ENCODE measurements around the gene HS6ST2.

HS6ST2 gene

DNA sequence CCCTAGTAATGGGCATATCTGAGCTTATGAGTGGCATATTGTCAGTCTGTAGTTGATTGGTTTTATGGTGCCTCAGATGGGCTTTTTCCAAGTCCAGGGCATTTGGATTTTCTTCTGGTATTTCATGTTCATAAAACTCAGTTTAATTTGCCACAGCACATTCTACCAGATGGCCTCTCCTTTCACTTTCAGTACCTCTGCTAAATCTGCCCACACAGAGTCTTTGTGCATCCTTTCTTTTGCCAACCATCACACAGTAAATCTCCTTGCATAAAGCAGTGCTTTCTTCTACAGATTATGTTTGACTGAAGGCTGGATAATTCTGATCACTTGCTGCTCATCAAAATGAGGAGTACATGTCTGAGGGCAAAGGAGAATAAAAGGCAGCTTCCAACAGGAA lies 98.2 kb downstream of the HS6ST2 start:
- no peak overlapping the region for H3K4me3 ChIP-seq (ENCODE audit: low read depth, low read length)
- DNase-seq (ENCODE audit: low read depth), result no peak

DNA sequence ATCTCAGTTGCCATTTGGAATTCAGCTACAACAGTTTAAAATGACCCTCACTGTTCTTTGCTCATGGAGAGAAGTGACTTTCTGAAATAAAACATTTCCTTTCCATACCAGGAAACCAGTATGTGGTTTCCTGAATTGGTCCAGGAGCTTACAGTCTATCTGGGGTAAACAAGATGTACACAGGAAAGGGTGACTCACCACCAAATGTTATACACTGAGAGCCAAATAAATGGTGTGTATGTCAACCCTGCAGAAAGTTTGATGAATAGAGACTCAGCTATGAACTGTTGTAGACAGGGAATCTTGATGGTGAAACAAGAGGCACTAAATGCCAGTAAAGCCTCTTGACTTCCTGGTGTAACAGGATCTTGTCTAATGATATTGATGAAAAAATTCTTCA lies 100.4 kb downstream of the HS6ST2 start:
- no peak for DNase-seq (ENCODE audit: low read depth)

DNA sequence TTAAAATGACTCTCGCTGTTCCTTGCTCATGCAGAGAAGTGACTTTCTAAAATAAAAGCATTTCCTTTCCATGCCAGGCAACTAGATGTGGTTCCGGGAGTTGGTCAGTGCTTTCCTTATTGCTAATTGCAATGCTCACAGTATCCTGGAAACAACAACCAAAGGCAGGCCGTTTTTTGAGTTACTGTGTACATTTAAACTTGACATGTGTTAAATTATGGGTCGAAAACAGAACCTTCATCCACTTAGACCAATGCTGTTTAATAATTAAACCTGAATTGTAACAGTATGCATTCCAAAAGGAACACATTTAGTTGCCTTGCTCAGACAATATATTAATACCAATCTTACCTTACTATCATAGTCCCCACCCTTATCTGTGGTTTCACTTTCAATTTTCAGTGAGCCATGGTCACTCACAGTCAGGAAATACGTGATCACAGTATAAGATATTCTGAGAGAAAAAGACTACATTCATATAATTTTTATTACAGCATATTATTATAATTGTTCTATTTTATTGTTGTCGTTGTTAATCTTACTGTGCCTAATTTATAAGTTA lies 102.6 kb downstream of the HS6ST2 start:
- DNase-seq (ENCODE audit: low read depth), result no peak
- H3K4me3 ChIP-seq (ENCODE audit: low read depth, low read length), result no peak overlapping the region

More for the DNA sequence above, 100.4 kb downstream of the HS6ST2 start:
- no peak overlapping the region for H3K4me3 ChIP-seq (ENCODE audit: low read depth, low read length)

DNA sequence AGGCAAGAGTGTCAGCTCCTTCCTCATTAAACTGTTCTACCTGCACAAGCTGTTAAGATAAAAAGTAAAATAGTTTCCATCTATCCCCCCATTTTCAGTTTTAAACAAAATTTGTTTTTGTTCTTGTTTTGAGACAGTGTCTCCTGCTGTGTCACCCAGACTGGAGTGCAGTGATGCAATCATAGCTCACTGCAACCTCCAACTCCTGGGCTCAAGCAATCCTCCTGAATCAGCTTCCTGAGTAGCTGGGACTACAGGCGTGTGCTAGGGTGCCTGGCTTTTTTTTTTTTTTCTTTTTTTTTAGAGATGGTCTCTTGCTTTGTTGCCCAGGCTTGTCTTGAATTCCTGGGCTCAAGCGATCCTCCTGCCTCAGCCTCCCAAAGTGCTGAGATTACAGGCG lies 105.4 kb downstream of the HS6ST2 start:
- DNase-seq (ENCODE audit: low read depth), result no peak
- no peak overlapping the region for H3K4me3 ChIP-seq (ENCODE audit: low read depth, low read length)

DNA sequence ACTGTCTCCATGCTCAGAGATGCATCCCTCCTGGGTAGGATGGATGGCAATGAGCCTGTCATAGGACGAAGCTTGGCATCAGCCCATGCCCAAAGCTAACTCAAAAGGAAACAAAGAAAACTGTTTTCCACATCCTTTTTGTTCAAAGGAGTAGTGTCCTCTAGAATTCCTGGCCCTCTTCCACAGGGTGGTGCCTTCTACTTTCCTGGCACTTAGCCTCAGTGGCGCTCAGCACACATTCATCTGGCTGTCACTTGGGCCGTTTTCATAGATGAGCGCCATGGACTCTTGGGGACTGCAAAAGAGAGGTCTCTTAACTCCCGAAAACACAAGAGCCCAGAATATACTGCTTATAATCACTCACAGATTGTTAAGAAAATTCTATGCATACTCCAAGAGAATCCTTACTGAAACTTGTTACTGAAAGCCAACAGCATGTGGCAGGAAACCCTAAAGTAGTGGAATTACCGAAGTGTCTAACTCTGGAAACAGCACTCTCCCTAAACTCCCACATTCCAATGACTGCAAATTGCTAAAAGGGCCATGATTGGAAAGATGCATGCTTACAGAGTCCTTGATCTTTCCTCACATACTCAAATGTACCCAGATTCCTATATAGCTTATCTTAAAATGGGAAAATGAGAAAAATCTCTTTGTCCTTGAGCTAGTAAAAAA lies 110.0 kb downstream of the HS6ST2 start:
- H3K4me3 ChIP-seq (ENCODE audit: low read depth, low read length), result no peak overlapping the region

DNA sequence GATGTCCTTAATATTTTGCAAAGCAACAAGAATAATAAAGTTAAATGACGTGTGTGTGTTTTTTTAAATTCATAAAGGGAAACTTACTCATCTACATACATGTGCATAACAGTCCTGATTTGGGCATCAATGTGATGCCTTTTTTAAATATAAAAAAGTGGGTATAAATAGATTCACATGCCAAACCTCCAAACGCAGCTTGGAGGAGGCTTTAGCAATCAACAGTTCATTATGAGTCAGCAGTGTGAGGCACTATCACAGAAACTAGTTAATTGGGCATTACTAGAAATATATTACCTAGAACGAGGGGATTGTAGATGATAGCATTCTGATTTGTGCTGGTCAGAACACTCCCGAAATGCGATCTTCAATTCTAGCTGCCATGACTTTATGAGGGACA lies 115.1 kb downstream of the HS6ST2 start:
- DNase-seq (ENCODE audit: low read depth), result no peak
- H3K4me3 ChIP-seq (ENCODE audit: low read depth, low read length), result no peak overlapping the region

More for the DNA sequence above, 110.0 kb downstream of the HS6ST2 start:
- DNase-seq (ENCODE audit: low read depth), result no peak

DNA sequence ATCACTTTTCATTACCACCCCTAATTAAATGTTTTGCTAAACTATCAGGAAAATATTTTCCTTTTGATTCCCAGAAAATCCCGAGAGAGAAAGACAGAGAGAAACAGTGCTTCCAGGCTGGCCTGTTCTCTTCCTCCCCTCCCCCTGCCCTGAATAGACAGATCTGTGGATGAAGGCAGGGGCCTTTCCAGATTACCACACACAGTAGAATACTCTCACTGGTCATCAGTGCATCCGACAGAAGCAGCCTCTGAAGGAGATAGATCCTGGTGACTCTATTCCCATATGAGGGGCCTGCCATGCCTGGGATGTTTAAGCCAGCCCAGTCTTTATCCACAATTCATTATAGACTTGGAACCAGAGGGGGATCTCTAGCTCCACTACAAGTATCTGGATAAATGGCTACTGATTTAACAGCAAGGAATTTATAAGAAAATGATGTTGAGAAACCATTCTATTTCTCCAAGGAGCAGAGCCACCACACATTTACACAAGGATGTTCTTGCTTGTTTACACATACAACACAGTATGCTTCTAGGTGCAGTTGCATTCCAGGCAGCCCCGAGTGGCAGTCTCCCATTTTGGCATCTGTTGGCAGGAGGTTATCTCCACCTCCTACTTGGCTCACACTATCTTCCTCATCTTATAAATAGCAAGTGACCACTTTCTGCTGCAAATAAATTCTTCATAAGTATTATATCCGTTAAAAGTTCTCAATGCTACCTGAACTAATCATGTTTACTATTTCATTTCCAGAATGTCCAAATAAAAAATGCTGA lies 115.8 kb downstream of the HS6ST2 start:
- H3K4me3 ChIP-seq (ENCODE audit: low read depth, low read length), result no peak overlapping the region
- no peak for DNase-seq (ENCODE audit: low read depth)

DNA sequence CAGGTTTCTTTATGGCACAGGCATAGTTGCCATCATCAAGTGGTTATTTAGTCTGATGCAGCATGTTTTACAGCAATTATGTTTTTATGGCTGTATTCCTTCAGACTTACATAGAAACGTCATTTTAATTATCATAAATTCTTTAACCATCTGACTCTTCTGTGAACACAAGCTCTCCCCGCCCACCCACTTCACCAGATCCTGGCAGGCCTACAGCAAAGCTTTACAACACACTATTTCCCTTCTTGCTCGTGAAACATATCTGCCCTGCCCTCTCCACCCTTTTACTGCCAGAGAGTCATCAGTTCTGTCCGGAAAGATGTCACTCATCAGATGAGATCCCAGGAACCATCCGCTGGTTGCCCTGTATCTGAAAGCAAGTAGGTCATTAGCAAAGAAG lies 120.5 kb downstream of the HS6ST2 start:
- DNase-seq (ENCODE audit: low read depth), result no peak

DNA sequence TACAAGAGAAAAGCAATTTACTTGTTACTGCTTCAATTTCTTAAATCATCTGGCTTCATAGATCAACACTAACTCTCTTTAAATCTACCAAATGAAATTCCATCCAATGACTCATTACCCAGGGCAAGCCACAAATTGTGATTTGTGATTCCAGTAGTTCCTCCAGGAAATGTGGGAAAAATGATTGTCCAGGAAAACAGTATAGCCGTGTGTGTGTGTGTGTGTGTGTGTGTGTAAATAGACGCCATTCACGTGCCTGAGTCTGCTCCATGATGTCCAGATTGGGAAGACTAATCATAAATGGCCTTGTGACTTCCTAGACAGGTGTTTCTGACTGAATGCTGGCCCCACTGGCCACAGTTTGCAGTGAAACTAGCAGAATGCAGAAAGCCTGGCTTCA lies 121.3 kb downstream of the HS6ST2 start:
- H3K4me3 ChIP-seq (ENCODE audit: low read depth, low read length), result no peak overlapping the region
- no peak for DNase-seq (ENCODE audit: low read depth)

More for the DNA sequence above, 120.5 kb downstream of the HS6ST2 start:
- no peak overlapping the region for H3K4me3 ChIP-seq (ENCODE audit: low read depth, low read length)

DNA sequence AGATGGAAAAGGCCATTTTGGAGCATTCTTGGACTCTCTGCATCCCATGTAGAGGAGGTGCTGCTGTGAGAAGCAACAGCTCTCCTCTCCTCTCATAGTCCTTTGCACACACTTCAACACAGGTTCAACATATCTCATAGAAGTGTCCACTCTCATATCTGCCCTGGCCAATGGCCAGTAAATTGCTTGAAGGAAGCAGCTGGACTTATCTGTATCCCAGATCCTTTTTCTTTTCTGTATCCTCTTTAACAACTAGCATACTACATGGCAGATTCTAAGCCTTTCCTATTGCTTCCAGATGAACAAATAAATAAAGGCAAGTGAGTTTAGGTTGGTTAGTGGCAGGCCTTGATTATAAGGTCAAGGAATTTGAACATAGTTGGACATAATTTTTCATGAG lies 122.0 kb downstream of the HS6ST2 start:
- no peak overlapping the region for H3K4me3 ChIP-seq (ENCODE audit: low read depth, low read length)
- no peak for DNase-seq (ENCODE audit: low read depth)

DNA sequence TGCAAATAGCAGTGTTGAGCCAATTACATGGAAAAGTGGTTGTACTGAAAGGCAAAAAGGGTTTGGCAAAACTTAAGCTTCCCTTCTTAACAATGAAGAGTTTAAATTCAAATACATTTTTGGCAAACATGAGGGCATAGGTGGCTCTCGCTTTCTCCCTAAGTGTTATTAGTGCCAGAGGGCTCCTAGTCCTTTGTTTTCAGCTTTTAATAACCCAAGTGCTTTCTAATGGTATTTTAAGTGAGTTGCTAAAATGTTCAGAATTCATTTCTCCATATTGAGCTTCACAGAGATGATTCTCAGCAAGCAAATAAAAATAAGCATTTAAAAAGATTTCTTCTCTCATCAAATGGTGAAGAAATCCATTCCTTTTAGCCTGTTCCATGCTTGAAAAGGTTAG lies 123.7 kb downstream of the HS6ST2 start:
- DNase-seq (ENCODE audit: low read depth), result no peak
- no peak overlapping the region for H3K4me3 ChIP-seq (ENCODE audit: low read depth, low read length)

DNA sequence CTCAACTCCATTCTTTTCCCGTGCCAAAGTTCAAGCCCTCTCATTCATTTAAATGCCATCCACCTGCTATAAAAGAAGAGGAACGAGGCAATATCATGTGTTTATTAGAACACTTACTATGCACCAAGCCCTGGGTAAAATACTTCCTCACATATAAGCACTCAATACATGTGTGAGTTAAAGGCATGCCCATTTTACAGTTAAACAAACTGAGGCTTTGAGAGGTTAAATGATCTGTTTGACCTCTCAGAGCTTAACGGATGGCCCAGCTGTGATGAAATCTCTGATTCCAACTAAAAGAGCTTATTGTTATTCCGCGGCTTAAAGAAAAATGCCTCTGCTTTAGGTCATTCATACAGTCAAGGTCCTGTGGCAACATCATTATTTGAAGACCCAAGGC lies 124.3 kb downstream of the HS6ST2 start:
- DNase-seq (ENCODE audit: low read depth), result no peak
- no peak overlapping the region for H3K4me3 ChIP-seq (ENCODE audit: low read depth, low read length)

DNA sequence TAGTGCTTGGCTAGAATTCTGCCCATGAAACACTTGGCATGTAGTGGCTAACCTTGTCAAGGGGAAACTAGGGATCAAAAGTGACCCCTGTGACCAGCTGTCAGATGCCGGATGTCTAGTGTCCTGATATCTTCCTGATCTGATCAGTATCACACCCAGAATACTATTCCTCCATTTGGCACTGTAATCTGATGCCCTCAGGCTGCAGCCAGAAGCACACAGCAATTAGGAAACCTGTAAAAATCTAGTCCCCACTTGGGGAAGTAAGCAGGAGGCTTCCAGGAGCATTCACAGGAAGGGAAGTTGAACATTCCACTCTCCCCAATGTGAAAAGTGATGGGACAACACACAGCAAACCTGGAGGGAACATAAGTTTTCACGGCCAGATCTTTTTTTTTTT lies 125.1 kb downstream of the HS6ST2 start:
- H3K4me3 ChIP-seq (ENCODE audit: low read depth, low read length), result no peak overlapping the region
- no peak for DNase-seq (ENCODE audit: low read depth)

DNA sequence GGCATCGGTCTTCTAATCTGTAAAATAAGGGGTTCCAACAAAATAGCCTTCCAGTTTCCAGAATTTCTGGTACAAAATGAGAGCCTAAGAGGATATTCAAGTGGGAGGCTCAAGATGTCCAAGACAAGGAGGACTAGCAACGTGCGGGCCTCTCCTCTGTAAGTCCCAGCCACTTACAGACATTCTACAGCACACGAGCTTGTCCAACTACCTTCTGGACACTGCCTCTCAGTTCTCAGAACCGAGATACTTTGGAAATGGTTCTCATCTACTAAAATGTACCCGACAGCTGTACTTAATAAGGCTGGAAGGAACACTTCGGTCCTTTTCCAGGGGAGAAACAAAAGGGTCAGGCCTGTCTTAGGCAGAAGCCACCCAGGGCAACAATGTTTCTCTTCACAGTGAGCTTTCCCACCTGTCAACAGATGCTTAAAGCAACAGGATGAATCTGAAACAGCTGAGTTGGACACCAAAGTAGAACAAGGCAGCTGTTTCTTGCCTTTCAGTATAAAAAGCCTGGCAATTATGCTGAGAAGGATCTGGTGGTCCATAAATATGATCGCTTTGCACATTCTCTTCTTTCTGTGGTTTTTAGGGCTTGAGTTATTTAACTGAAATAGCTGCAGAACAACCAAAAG lies 127.0 kb downstream of the HS6ST2 start:
- H3K4me3 ChIP-seq (ENCODE audit: low read depth, low read length), result no peak overlapping the region
- peak; percentile 35 for DNase-seq (ENCODE audit: low read depth)

DNA sequence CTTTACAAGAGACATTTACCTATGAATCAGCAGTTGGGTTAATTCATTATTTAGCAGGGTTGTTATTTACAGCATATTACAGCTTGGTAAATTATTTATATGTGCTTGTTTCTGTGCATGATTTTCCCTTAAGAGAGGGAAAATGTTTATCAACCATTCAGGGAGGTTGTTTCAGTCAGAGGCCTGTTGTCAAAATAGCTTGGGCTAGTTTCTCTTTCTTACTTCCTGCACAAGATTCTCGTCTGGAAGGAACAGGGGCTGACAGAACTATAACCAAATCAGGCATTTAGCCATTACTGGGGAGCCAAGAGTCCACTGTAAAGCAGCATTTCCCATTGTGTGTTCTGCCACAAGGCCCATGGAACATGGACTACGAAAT lies 135.8 kb downstream of the HS6ST2 start:
- no peak overlapping the region for H3K4me3 ChIP-seq (ENCODE audit: low read depth, low read length)
- DNase-seq (ENCODE audit: low read depth), result no peak

DNA sequence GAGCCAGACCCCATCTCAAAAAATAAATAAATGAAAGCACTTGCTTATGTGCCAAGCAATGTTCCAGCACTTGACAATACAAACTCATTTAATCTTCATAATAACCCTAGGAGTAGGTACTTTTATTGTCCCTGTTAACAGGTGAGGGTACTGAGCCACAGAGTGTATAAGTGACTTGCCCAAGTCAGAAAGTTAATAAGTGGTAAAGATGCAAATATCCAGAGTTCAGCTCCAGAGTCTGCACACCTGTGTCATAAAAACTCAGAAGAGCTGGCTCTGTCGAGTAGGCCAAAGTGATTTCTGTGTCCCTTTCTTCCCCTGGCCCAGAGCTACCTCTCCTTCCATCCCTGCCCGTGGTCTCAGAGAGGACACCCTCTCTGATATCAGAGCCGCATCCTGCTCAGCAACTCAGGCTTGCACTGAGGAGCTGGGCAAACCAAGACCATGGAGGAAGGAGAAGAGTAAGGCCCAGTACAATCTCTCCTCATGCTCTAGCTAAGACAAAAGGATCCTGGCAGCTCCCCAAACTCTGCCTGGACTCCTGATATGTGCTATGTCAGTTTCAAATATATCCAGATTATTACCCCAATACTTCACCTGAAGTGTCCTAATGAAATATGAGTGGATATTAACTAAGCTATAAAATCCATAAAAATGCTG lies 136.3 kb downstream of the HS6ST2 start:
- no peak for DNase-seq (ENCODE audit: low read depth)
- H3K4me3 ChIP-seq (ENCODE audit: low read depth, low read length), result no peak overlapping the region

DNA sequence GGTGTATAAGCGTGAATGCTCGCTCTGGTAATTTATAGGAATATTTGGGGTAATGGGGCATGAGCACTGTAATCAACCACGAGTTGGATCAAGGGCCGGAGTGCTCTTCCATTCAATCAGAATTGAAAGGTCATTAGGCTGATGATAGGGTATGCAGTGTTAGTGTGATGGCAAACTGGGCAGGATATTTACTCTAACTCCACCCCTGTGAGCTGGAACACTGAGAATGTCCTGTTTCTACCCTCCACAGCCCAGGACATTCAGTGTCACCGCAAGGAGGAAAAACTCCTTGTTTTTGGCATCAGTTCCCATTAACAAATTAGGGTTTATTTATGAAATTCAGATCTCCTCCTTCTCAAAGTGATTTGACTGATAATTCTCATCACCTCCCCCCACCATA lies 137.8 kb downstream of the HS6ST2 start:
- no peak for DNase-seq (ENCODE audit: low read depth)
- no peak overlapping the region for H3K4me3 ChIP-seq (ENCODE audit: low read depth, low read length)

DNA sequence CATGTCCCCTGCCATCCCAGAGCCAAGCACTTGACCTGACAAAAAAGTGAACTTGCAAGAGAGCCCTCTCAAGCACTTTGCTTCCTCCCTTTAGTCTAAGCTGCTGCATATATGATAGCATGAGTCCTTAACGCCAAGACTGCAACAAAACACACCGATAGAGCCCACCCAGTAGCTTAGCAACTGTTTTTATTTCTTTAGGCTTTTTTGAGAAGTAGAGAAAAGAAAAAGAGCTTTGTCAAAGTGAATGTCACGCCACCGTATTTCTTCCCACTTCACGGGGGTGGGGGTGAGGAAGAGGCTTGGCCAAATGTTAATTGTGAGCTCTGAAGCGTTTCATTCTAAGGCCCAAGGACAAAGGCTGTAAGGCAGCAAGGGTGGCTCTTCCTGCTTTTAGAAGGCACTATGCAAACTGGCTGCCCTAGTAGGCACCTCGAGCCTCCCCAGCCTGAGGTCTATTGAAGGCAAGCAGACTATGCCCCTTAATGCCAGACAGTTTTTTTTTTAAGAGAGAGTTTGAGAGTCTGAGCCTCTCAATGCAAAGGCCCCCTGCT lies 138.6 kb downstream of the HS6ST2 start:
- no peak overlapping the region for H3K4me3 ChIP-seq (ENCODE audit: low read depth, low read length)
- no peak for DNase-seq (ENCODE audit: low read depth)

DNA sequence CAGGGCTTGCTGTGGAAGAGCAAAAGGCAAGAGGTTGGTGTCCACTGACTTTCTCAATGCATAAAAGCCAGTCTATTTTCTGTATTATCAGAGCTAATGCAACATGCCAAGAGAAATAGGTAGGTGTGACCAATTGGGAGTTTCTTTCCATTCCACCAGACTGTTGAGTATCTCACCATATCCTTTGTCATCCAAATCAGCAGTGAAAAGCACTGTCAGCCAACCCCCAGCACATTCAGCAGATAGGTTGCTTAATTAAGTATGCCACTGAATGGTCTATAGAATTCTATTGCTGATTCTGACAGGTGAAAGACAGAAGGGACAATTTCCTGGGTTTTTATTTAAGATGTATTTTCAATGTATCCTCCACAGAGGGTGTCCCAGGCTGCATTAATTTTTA lies 139.8 kb downstream of the HS6ST2 start:
- no peak for DNase-seq (ENCODE audit: low read depth)
- H3K4me3 ChIP-seq (ENCODE audit: low read depth, low read length), result no peak overlapping the region

DNA sequence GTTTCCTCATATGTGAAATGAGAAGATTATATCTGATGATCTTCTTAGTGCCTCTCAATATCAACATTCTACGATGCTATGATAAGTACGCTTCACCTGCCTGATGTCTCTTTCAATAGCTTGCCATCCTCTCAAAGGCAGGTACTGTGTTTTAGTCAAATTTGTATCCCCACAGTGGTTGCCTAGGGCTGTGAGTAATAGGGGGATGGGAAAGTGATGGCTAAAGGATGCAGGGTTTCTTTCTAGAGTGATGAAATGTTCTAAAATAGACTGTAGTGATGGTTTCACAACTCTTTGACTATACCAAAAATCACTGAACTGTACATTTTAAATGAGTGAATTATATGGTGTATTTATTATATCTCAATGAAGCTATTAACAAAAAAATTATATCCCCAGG lies 142.8 kb downstream of the HS6ST2 start:
- DNase-seq (ENCODE audit: low read depth), result no peak
- H3K4me3 ChIP-seq (ENCODE audit: low read depth, low read length), result no peak overlapping the region
